ENCODE results near the gene GLS2.

GRCh38 chr12:56486694-56487093 lies 1.3 kb downstream of the GLS2 start:
- TF ChIP-seq EZH2 (IDR thresholded peaks at IDR 0.05; ENCODE audit: borderline replicate concordance, control insufficient read depth, low read depth, low read length): no peak
- TF ChIP-seq STAT1 (conservative IDR thresholded peaks at IDR 0.05): no peak
- no peak for TF ChIP-seq POLR2AphosphoS5 (IDR thresholded peaks at IDR 0.05; ENCODE audit: low read length)
- no peak for TF ChIP-seq JUNB (IDR thresholded peaks at IDR 0.05)
- TF ChIP-seq RB1 (IDR thresholded peaks at IDR 0.05; ENCODE audit: borderline replicate concordance): no peak
- TF ChIP-seq CTCF (IDR thresholded peaks at IDR 0.05 in 2 of 3, conservative IDR thresholded peaks at IDR 0.05 in 1 of 3; ENCODE audit: control insufficient read depth in 2 of 3, extremely low read depth in 1 of 3, insufficient read depth in 1 of 3, low read depth in 3 of 3, low read length in 3 of 3): no peak
- TF ChIP-seq GATAD2B (conservative IDR thresholded peaks at IDR 0.05; ENCODE audit: low read depth): no peak
- no peak for TF ChIP-seq NR2C2 (IDR thresholded peaks at IDR 0.05; ENCODE audit: borderline replicate concordance, control insufficient read depth, insufficient read length, low read depth)
- no peak for TF ChIP-seq STAT3 (IDR thresholded peaks at IDR 0.05; ENCODE audit: low read depth, low read length)
- no peak for TF ChIP-seq SRF (IDR thresholded peaks at IDR 0.05; ENCODE audit: low read depth in 2 of 2, low read length in 2 of 2)
- TF ChIP-seq SUPT20H (IDR thresholded peaks at IDR 0.05; ENCODE audit: borderline replicate concordance, control insufficient read depth, low read depth, low read length): no peak
- no peak for TF ChIP-seq ATF3 (IDR thresholded peaks at IDR 0.05; ENCODE audit: borderline replicate concordance, extremely low read depth, low read depth, low read length)
- no peak for TF ChIP-seq NBN (IDR thresholded peaks at IDR 0.05)
- TF ChIP-seq SREBF2 (IDR thresholded peaks at IDR 0.05; ENCODE audit: low read length): no peak

Measured in GM12878 (cell line).